ENCODE results near the gene FZR1.

Gene FZR1

GRCh38 chr19:3505598-3506383 lies at the start of gene FZR1:
Gene FZR1 (plus strand): TSS chr19:3506311. CDS start chr19:3522990, 16,679 bp downstream.
- peak; percentile 96 for DNase-seq

- no peak for DNase-seq
Measured at GRCh38 chr19:3456925-3457527, 49.1 kb upstream of the FZR1 start.

GRCh38 chr19:3457528-3458228 lies 48.4 kb upstream of the FZR1 start:
- DNase-seq: no peak

- DNase-seq: no peak
Measured at GRCh38 chr19:3458229-3459088, 47.7 kb upstream of the FZR1 start.

GRCh38 chr19:3459089-3459881 lies 46.8 kb upstream of the FZR1 start:
- DNase-seq: no peak

GRCh38 chr19:3459965-3460582 lies 46.0 kb upstream of the FZR1 start:
- no peak for DNase-seq

- no peak for DNase-seq
Measured at GRCh38 chr19:3462991-3463713, 43.0 kb upstream of the FZR1 start.

GRCh38 chr19:3463714-3464586 lies 42.2 kb upstream of the FZR1 start:
- no peak for DNase-seq

GRCh38 chr19:3464587-3465235 lies 41.4 kb upstream of the FZR1 start:
- DNase-seq: no peak

- no peak for DNase-seq
Measured at GRCh38 chr19:3465552-3465951, 40.6 kb upstream of the FZR1 start.

- no peak for DNase-seq
Measured at GRCh38 chr19:3466635-3467034, 39.5 kb upstream of the FZR1 start.

- DNase-seq: no peak
Measured at GRCh38 chr19:3467437-3468198, 38.5 kb upstream of the FZR1 start.

GRCh38 chr19:3468211-3468610 lies 37.9 kb upstream of the FZR1 start:
- DNase-seq: no peak

GRCh38 chr19:3469638-3470499 lies 36.2 kb upstream of the FZR1 start:
- DNase-seq: no peak

GRCh38 chr19:3470500-3471128 lies 35.5 kb upstream of the FZR1 start:
- DNase-seq: no peak

- DNase-seq: no peak
Measured at GRCh38 chr19:3471954-3472655, 34.0 kb upstream of the FZR1 start.
